Neural cell (in vitro differentiated cells): ENCODE results near the gene EPHA2. TPM values are rescaled to one million over a fixed set of nuclear protein-coding genes. Genes with fewer than 3 reads are reported as not detected.
A peak's percentile ranks its signal among the peaks of the same experiment; 100 is the strongest.

Experiments
- H2AFZ ChIP-seq: fragments of 200-600, 300-800 bp; sonication (generic), shearing (Covaris generic); 2 replicates; pipeline ENCODE4 v1.6.0; 2014; ENCODE audit warnings: low read depth, mild to moderate bottlenecking, antibody characterized with exemption, low read length, moderate library complexity
- H3F3A ChIP-seq: fragments of 200-600 bp; shearing (Covaris generic); 2 replicates; pipeline ENCODE4 v1.6.1; 2016; ENCODE audit warnings: mild to moderate bottlenecking, moderate library complexity, mixed read lengths, antibody characterized with exemption, low read length; ENCODE audit not compliant: insufficient read depth, poor library complexity, severe bottlenecking
- H3K27ac ChIP-seq: fragments of 200-600, 300-800 bp; sonication (generic), shearing (Covaris generic); 2 replicates; pipeline ENCODE4 v1.5.1; 2014; ENCODE audit warnings: mild to moderate bottlenecking, low read length, moderate library complexity
- H3K27me3 ChIP-seq: fragments of 300-800, 200-600 bp; sonication (generic), shearing (Covaris generic); 2 replicates; pipeline ENCODE4 v1.6.0; 2014; ENCODE audit warnings: mild to moderate bottlenecking, low read depth, low read length, moderate library complexity; ENCODE audit not compliant: insufficient read depth
- H3K36me3 ChIP-seq: fragments of 300-800, 200-600 bp; sonication (generic), shearing (Covaris generic); 2 replicates; pipeline ENCODE4 v1.5.1; 2014; ENCODE audit warnings: mild to moderate bottlenecking, antibody characterized with exemption, low read length, moderate library complexity; ENCODE audit not compliant: insufficient read depth
- H3K4me2 ChIP-seq: fragments of 300-800, 200-600 bp; sonication (generic), shearing (Covaris generic); 2 replicates; pipeline ENCODE4 v1.6.0; 2014; ENCODE audit warnings: mild to moderate bottlenecking, low read length
- H3K4me3 ChIP-seq: fragments of 300-800, 200-600 bp; sonication (generic), shearing (Covaris generic); 2 replicates; pipeline ENCODE4 v1.5.1; 2014; ENCODE audit warnings: mild to moderate bottlenecking, low read length, moderate library complexity
- H3K79me2 ChIP-seq: fragments of 200-600 bp; shearing (Covaris generic); replicated peaks from 2 replicates; pipeline ENCODE4 v1.6.0; 2014; ENCODE audit warnings: mild to moderate bottlenecking, low read length, moderate library complexity; ENCODE audit not compliant: insufficient read depth
- H3K9ac ChIP-seq: fragments of 300-800, 200-600 bp; sonication (generic), shearing (Covaris generic); 2 replicates; pipeline ENCODE4 v1.6.1; 2016; ENCODE audit warnings: mild to moderate bottlenecking, low read length, mixed read lengths
- H3K9me2 ChIP-seq: fragments of 200-600 bp; shearing (Covaris generic); 2 replicates; pipeline ENCODE4 v1.6.1; 2016; ENCODE audit warnings: mild to moderate bottlenecking, low read length, mixed read lengths; ENCODE audit not compliant: insufficient read depth
- H3K9me3 ChIP-seq: fragments of 200-600, 300-800 bp; sonication (generic), shearing (Covaris generic); 2 replicates; pipeline ENCODE4 v1.6.1; 2016; ENCODE audit warnings: mild to moderate bottlenecking, mixed run types, low read length, moderate library complexity, mixed read lengths
- H4K20me1 ChIP-seq: fragments of 200-600 bp; shearing (Covaris generic); 2 replicates; pipeline ENCODE4 v1.6.1; 2016; ENCODE audit warnings: mild to moderate bottlenecking, mixed run types; ENCODE audit not compliant: insufficient read depth
- EP300 ChIP-seq: fragments of 450-650 bp; conservative IDR thresholded peaks from 2 replicates; pipeline ENCODE4 v1.6.1; 2014; ENCODE audit warnings: antibody characterized with exemption, mild to moderate bottlenecking, moderate library complexity; ENCODE audit not compliant: poor library complexity, severe bottlenecking
- EZH2 ChIP-seq: fragments of 200-600, 300-800 bp; shearing (Covaris generic), sonication (generic); IDR thresholded peaks from 2 replicates; pipeline ENCODE4 v1.6.1; 2014; ENCODE audit warnings: antibody characterized with exemption, low read length, borderline replicate concordance, mild to moderate bottlenecking; ENCODE audit not compliant: insufficient read depth, poor library complexity, severe bottlenecking
- MXI1 ChIP-seq: fragments of 450-650 bp; conservative IDR thresholded peaks from 2 replicates; pipeline ENCODE4 v1.6.1; 2014; ENCODE audit warnings: antibody characterized with exemption, mild to moderate bottlenecking; ENCODE audit not compliant: poor library complexity, severe bottlenecking
- POLR2AphosphoS5 ChIP-seq: IDR thresholded peaks from 2 replicates; pipeline ENCODE4 v1.6.1; 2012
- REST ChIP-seq: IDR thresholded peaks from 2 replicates; pipeline ENCODE4 v1.6.1; 2012; ENCODE audit warnings: borderline replicate concordance
- SMC3 ChIP-seq: fragments of 450-650 bp; conservative IDR thresholded peaks from 2 replicates; pipeline ENCODE4 v1.6.1; 2014; ENCODE audit warnings: antibody characterized with exemption, mild to moderate bottlenecking, moderate library complexity; ENCODE audit not compliant: poor library complexity
- polyA minus RNA-seq: library from RNA; depleted of rRNA, polyadenylated mRNA; stranded (reverse); fragments of >200 nt; gene quantifications from 2 replicates; pipeline ENCODE4 v1.2.3, GENCODE V29; 2014
- polyA plus RNA-seq: library from polyadenylated mRNA; depleted of rRNA; stranded (reverse); fragments of >200 nt; gene quantifications from 2 replicates; pipeline ENCODE4 v1.2.3, GENCODE V29; 2014
- TF ChIP-seq, protein P1 (sequence below): fragments of 450-650 bp; IDR thresholded peaks from 2 replicates; pipeline ENCODE4 v1.5.1; 2014; ENCODE audit warnings: antibody characterized with exemption, mild to moderate bottlenecking, moderate library complexity; ENCODE audit not compliant: poor library complexity, severe bottlenecking

The EPHA2 gene
- 0.63 and 0.66 TPM in 2 replicates for polyA plus RNA-seq
- polyA minus RNA-seq = 1.5 and 1.6 TPM in 2 replicates

- no peak within 1 kb of the TSS for H3K27ac ChIP-seq
- H3K27me3 ChIP-seq = peaks cover 22% of the 10 kb centered on the region
- no peak for TF ChIP-seq SMC3
- TF ChIP-seq POLR2AphosphoS5 = no peak
- no peak for TF ChIP-seq EP300
- TF ChIP-seq, protein P1, sequence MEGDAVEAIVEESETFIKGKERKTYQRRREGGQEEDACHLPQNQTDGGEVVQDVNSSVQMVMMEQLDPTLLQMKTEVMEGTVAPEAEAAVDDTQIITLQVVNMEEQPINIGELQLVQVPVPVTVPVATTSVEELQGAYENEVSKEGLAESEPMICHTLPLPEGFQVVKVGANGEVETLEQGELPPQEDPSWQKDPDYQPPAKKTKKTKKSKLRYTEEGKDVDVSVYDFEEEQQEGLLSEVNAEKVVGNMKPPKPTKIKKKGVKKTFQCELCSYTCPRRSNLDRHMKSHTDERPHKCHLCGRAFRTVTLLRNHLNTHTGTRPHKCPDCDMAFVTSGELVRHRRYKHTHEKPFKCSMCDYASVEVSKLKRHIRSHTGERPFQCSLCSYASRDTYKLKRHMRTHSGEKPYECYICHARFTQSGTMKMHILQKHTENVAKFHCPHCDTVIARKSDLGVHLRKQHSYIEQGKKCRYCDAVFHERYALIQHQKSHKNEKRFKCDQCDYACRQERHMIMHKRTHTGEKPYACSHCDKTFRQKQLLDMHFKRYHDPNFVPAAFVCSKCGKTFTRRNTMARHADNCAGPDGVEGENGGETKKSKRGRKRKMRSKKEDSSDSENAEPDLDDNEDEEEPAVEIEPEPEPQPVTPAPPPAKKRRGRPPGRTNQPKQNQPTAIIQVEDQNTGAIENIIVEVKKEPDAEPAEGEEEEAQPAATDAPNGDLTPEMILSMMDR = peak; percentile 8
- TF ChIP-seq REST = no peak
- H3K4me2 ChIP-seq = peak within 1 kb of the TSS; percentile 73
- H3K4me3 ChIP-seq = peak within 1 kb of the TSS; percentile 81
- no peak within 1 kb of the TSS for H2AFZ ChIP-seq
- peaks cover 16% of the 10 kb centered on the region for H3K79me2 ChIP-seq
- H3K36me3 ChIP-seq = no peaks in the 10 kb centered on the region
- H3K9ac ChIP-seq = peak within 1 kb of the TSS; percentile 47
- no peaks in the 10 kb centered on the region for H4K20me1 ChIP-seq
- no peaks in the 10 kb centered on the region for H3F3A ChIP-seq
- H3K9me2 ChIP-seq = no peaks in the 10 kb centered on the region
- no peaks in the 10 kb centered on the region for H3K9me3 ChIP-seq
Measured at GRCh38 chr1:16155537-16156410, at the start of gene EPHA2. TSS of gene EPHA2 (minus strand) at chr1:16156069. CDS start at chr1:16155932, 137 bp downstream.

- Histone ChIP-seq H3K79me2 (no peaks in the 10 kb centered on the region), H3K27ac (no peak overlapping the region), H3K9me3 (no peaks in the 10 kb centered on the region), H3K4me3 (no peak overlapping the region), H3K9me2 (no peaks in the 10 kb centered on the region), H3K36me3 (no peaks in the 10 kb centered on the region), H4K20me1 (no peaks in the 10 kb centered on the region), H3K9ac (no peak overlapping the region), H3K27me3 (no peaks in the 10 kb centered on the region), H2AFZ (no peak overlapping the region), H3F3A (no peaks in the 10 kb centered on the region), H3K4me2 (no peak overlapping the region)
- no peak for TF ChIP-seq EZH2
- no peak for TF ChIP-seq SMC3
- TF ChIP-seq MXI1 = no peak
- TF ChIP-seq EP300 = no peak
- TF ChIP-seq, protein P1 = no peak
- TF ChIP-seq POLR2AphosphoS5 = no peak
Measured at GRCh38 chr1:16205334-16205671, 49.4 kb upstream of the EPHA2 start.
